Neural crest cell (in vitro differentiated cells): ENCODE data around the gene CCL2. TPM values are rescaled to one million over a fixed set of nuclear protein-coding genes. Genes with fewer than 3 reads are reported as not detected.

Experiments used
- DNase-seq: peaks from one replicate; pipeline ENCODE4 v3.0.0; 2021; ENCODE audit warnings: low read depth, mixed read lengths, low spot score
- H3K27ac Mint-ChIP-seq: one replicate; pipeline ENCODE4 v1.8.0; 2021; ENCODE audit warnings: mild to moderate bottlenecking, mixed read lengths; ENCODE audit not compliant: unreplicated experiment
- H3K27me3 Mint-ChIP-seq: 2 replicates; pipeline ENCODE4 v1.8.0; 2021; ENCODE audit warnings: low read depth, mild to moderate bottlenecking, mixed read lengths
- H3K36me3 Mint-ChIP-seq: 2 replicates; pipeline ENCODE4 v1.8.0; 2021; ENCODE audit warnings: low read depth, mild to moderate bottlenecking, mixed read lengths
- H3K4me1 Mint-ChIP-seq: 2 replicates; pipeline ENCODE4 v1.8.0; 2021; ENCODE audit warnings: mixed read lengths
- H3K4me3 Mint-ChIP-seq: one replicate; pipeline ENCODE4 v1.8.0; 2021; ENCODE audit warnings: mild to moderate bottlenecking, mixed read lengths
- H3K9me3 Mint-ChIP-seq: 2 replicates; pipeline ENCODE4 v1.8.0; 2021; ENCODE audit warnings: mixed read lengths
- CTCF ChIP-seq: fragments of 200-600 bp; sonication (generic); conservative IDR thresholded peaks from 2 replicates; pipeline ENCODE4 v1.5.0; 2021; ENCODE audit warnings: antibody characterized with exemption, mild to moderate bottlenecking
- total RNA-seq: library from RNA; stranded (reverse); gene quantifications from 2 replicates; pipeline ENCODE4 v1.2.1, GENCODE V29; 2021

CCL2 gene
- total RNA-seq, 1 donor from 2014 or later, result 3.5 TPM

GRCh38 chr17:34257299-34257985 lies 2.4 kb downstream of the CCL2 start:
- no peak overlapping the region for H3K4me3 Mint-ChIP-seq
- H3K36me3 Mint-ChIP-seq, result no peaks in the 10 kb centered on the region
- H3K9me3 Mint-ChIP-seq, result no peaks in the 10 kb centered on the region
- no peak for DNase-seq
- peaks cover 22% of the 10 kb centered on the region for H3K27me3 Mint-ChIP-seq
- H3K27ac Mint-ChIP-seq, result no peak overlapping the region
- TF ChIP-seq CTCF, result no peak
- peaks cover 16% of the 10 kb centered on the region for H3K4me1 Mint-ChIP-seq

GRCh38 chr17:34257986-34258326 lies 2.9 kb downstream of the CCL2 start:
- peaks cover 22% of the 10 kb centered on the region for H3K27me3 Mint-ChIP-seq
- no peak for DNase-seq
- no peak for TF ChIP-seq CTCF
- H3K36me3 Mint-ChIP-seq, result no peaks in the 10 kb centered on the region
- peaks cover 16% of the 10 kb centered on the region for H3K4me1 Mint-ChIP-seq
- H3K27ac Mint-ChIP-seq, result no peak overlapping the region
- no peaks in the 10 kb centered on the region for H3K9me3 Mint-ChIP-seq
- H3K4me3 Mint-ChIP-seq, result no peak overlapping the region

- Mint-ChIP-seq H3K4me1 (peaks cover 16% of the 10 kb centered on the region), H3K9me3 (no peaks in the 10 kb centered on the region), H3K4me3 (no peak overlapping the region), H3K36me3 (no peaks in the 10 kb centered on the region), H3K27me3 (peaks cover 26% of the 10 kb centered on the region), H3K27ac (no peak overlapping the region)
- no peak for DNase-seq
- TF ChIP-seq CTCF, result no peak
Measured at GRCh38 chr17:34259146-34259545, 4.1 kb downstream of the CCL2 start.

GRCh38 chr17:34260861-34261260 lies 5.8 kb downstream of the CCL2 start:
- Mint-ChIP-seq H3K36me3 (no peaks in the 10 kb centered on the region), H3K9me3 (no peaks in the 10 kb centered on the region), H3K27ac (no peak overlapping the region), H3K4me3 (no peak overlapping the region), H3K27me3 (peaks cover 42% of the 10 kb centered on the region), H3K4me1 (peaks cover 7% of the 10 kb centered on the region)
- no peak for DNase-seq
- no peak for TF ChIP-seq CTCF

GRCh38 chr17:34261568-34262337 lies 6.7 kb downstream of the CCL2 start:
- no peak for DNase-seq
- Mint-ChIP-seq H3K27me3 (peaks cover 48% of the 10 kb centered on the region), H3K36me3 (no peaks in the 10 kb centered on the region), H3K9me3 (no peaks in the 10 kb centered on the region), H3K4me3 (no peak overlapping the region), H3K27ac (no peak overlapping the region), H3K4me1 (peaks cover 7% of the 10 kb centered on the region)
- no peak for TF ChIP-seq CTCF
